ENCODE results near the gene TMEM61.

The TMEM61 gene

DNA sequence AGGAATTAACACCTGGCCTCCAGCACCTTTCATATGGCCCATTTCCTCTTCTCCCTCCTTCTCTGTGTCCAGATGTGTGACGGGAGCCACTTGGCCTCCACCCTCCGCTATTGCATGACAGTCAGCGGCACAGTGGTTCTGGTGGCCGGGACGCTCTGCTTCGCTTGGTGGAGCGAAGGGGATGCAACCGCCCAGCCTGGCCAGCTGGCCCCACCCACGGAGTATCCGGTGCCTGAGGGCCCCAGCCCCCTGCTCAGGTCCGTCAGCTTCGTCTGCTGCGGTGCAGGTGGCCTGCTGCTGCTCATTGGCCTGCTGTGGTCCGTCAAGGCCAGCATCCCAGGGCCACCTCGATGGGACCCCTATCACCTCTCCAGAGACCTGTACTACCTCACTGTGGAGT, 5.6 kb downstream of the TMEM61 start:
- DNase-seq: no peak

DNA sequence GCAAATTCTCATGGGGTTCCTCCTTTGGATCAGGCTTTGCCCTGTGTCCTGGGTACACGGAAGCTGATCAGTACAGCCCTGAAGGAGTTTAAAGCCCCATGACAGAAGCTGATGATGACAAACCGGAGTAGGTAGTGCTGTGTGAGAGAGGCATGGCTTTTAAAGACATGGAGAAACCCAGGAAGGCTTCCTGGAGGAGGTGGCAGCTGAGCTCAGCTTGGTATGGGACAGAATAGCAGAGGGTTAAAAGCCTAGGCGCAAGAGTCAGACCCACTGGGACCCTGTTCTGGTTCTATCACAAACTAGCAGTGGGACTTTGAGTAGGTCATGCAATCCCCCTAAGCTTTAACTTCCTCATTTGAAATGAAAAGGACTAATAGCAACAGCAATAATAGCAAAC, 6.1 kb downstream of the TMEM61 start:
- DNase-seq: no peak

DNA sequence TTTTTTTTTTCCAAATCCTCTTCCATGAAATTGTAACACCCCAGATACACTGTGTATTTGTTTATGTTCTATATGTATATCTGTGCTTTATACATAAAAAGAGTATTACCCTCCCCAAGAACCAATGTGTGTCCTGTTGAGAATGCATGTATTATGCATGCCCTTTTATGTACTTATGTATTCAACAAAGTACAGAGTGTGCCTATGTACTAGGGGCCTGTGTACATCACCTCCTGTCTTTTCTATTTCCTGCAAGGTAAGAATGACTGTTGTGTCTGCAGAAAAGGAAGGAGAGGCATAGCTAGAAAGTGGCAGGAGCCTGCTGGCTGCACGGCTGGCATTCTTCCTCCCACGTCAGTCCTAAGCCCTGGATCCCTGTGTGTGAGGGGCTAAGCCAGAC, 7.0 kb downstream of the TMEM61 start:
- no peak for DNase-seq

DNA sequence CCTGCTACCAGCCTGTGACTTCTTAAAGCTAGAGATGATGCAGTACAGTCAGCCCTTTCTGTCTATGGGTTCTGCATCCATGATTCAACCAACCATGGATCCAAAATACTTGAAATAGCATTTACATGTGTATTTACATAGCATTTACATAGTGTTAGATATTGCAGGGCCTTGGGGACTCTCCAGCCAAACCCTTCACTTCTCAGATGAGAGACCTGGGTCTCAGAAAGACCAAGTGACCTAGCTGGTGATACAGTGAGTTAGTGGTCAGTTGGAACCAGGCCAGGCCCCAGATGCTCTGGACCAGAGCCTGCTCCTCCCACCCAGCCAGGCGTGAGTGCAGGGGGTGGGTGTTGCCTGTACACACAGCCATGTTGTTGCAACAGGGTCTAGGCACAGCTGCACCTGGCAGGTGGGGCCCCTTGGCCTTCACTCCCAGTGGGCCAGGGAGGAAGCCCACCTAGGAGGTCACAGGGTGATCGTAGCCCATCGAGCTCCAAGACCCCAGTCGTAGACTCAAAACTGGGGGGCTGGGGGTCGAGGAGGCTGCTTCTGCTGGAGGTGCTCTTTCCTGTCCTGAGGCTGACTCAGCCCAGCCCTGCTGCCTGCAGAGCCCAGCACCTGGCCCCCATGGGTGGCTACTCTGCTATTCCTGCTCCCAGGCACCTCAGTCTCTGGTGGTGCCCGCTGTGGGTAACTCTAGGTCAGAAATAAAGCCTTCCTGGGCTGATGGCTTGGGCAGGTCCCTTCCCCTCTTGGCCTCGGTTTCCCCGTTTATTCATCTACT, 7.7 kb downstream of the TMEM61 start:
- no peak for DNase-seq

DNA sequence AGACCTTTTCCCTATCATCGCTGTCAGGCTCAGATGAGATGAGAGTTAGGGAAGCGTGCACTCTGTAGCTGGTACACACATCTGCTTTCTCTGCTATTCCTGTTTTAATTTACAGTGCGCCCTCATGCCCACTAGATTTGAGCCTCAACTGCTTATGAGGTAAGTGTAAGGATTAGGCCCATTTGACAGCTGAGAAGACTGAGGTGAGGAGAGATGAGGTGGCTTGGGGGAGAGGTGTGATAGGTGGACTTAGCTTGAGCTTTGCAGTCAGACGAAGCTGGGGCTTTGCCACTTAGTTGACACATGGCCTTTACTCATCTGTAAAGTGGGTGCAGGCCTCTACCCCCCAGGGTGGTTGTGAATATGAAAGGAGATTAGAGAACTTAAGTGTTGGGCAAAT, 8.5 kb downstream of the TMEM61 start:
- no peak for DNase-seq

DNA sequence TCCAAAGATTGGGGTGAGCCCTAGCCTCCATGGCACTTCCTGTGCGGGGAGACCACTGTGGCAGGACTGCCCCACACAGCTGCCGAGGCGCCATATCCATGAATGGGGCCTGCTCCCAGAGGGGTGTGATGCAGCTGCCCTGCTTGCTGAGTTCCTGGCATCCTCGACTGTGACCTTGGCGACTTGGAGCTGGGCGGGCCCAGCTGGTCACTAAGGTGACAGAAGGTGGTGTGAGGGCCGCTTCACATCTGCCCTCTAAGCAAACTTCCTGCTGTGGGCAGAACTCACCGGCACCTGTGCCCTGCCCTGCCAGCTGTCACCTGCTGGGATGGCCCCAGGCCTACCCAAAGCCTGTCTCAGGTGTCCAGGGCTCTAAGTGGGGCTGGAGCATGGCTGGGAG, 9.0 kb downstream of the TMEM61 start:
- DNase-seq: no peak

DNA sequence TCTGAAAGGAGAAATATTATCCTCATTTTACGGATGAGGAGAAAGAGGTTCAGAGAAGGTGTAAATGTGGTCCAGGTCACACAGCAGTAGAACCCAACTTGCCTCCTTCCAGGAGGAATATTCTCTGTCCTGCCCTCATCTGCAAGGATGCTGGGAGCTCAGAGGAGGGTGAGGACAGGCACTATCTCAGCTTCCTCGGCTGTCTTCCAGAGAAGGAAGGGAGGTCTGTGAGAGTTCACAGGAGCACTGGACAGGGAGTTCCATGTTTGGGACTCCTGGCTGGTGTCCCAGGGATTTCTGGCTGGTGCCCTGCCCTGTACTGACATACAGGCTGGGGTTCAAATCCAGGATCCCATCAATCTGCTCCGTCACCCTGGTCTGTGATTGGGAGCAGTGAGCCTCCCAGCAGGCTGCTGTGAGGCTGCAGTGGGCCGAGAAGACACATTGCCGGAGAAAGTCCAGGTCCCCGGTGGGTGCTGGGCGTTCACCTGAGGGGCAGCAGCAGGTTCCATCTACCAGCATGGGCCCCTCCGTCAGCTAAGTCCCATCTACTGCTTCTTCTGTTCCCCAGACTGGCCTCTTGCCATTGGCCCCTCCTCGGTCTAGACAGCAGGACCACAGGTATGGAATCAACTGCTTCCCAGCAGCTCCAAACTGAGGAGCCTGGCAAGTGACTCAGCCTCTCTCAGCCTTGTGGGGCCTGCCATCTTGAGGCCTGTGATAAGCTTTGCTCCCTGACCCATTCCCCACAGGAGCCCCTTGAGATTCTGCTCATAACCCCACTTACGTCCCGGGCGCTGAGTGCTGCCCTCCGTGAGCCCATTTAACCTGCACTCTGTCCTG, 9.8 kb downstream of the TMEM61 start:
- DNase-seq: no peak

DNA sequence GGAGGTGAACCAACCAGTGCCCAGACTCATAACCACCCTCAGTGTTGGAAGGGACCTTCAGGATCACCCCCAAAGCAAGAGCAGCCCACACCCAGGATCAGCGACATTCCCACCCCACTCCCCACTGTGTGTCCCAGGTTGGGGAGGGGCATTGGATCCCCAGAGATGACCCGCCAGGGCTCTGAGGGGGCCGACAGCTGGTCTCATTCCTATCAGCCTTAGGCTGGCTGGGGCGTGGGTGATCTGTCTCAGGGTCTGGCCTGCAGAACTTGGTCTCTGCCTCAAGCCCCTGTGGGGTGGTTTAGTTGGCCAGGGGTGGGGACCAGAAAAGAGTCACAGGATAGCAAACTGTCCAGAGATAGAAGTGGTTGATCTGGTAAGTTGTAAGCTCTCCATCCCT, 10.5 kb downstream of the TMEM61 start:
- no peak for DNase-seq

DNA sequence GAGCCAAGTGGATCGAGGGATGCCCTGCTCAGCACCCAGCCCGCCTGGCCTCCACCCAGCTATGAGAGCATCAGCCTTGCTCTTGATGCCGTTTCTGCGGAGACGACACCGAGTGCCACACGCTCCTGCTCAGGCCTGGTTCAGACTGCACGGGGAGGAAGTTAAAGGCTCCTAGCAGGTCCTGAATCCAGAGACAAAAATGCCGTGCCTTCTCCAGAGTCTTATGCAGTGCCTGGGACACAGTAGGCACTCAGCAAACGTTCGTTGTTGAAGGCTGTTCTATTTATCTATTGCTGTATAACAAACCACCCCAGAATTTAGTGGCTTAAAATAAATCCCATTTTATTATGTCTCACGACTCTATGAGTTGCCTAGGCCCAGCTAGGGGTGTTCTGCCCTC, 11.5 kb downstream of the TMEM61 start:
- DNase-seq: no peak

DNA sequence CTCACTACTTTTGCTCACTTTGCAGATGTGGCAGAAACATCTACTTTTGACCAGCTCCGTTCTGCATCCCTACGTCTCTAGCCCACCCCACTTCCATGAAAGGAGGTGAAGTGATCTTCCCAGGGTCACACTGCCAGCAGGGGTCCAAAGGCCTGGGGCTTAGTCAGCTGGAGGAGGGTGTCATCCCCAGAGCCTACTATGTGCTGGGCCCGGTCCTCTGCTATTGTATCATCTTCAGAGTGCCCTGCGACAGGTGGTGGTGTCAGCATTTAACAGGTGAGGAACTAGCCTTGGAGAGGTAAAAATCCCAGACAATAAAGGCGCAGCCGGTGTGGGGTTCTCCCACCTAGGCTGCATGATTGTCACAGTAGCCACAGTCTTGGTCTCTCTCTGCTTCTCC, 12.7 kb downstream of the TMEM61 start:
- DNase-seq: no peak

DNA sequence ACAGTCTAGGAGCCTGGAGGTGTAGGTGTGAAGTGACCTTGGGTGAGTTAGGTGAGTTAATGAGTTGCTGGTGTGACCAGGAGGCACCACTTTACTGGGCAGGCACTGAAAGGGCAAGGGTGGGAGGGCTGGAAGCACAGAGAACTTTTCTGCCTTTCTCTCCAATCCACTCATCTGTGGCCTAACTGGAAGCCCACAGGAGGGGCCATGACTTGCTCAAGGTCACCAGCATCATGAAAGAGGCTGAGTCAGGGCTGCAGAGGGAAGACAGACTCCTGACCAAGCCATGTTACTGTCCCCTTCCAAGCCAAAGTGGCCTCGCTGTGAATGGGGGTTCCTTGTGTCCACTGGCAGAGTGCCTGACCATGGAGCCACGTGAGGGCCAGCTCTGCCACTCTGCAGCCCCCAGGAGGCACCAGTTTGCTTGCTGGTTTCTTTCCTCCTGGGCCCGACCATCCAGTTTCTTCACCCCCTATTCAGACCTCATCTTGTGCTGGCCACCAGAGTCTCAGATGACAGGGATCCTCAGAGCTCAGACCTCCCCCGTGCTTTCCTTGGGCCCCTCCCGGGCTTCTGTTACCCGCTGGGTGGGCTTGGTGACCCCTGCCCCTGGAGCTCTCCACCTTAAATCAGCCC, 14.0 kb downstream of the TMEM61 start:
- DNase-seq: no peak

DNA sequence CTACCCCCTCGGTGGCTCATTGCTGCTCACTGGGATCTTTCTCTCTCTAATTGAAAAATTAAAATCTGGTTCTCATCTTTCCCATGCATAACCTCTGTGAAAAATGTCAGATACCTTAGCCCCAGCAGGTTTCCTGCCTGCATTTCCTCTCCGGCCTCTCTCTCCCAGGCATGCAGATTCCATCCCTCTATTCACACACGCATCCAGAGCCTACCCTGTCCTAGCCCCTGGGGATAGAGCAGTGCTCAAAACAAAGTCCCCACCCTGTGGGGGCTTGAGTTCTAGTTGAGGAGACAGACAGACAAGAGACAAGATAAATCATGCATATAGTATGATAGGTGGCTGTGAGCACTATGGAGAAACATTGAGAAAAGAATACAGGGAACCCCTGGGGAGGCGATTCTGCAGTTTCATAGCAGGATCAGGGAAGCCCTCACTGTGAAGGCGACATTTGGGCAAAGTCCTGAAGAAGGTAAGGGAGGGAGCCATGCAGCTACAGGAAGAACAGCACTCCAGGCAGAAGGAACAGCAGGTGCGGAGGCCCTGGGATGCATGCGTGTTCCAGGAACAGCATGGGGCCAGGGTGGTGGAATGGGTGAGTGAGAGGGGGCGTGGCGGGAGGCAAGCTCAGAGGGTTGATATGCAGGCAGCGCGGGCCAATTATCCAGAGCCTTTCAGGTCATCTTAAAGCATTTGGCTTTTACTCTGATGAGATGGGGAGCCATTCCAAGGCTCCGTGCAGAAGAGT, 14.8 kb downstream of the TMEM61 start:
- DNase-seq: no peak

DNA sequence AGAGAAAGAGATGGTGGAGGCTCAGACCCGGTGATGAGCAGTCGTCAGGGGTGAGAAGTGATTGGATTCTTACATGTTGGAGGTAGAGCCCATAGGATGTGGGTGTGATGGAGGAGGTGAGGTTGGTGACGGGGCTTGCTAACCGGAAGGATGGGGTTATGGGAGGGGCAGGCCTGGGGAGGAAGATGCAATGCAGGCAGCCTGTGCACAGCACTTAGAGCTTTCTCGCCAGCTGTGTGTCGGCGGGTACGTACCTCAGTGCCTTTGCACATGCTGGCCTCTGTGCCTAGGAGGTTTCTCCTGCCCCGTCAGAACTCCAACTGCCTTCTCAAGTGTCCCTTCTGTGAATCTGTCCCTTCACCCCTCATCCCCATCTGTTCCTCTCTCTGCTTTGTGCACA, 15.4 kb downstream of the TMEM61 start:
- DNase-seq: no peak

DNA sequence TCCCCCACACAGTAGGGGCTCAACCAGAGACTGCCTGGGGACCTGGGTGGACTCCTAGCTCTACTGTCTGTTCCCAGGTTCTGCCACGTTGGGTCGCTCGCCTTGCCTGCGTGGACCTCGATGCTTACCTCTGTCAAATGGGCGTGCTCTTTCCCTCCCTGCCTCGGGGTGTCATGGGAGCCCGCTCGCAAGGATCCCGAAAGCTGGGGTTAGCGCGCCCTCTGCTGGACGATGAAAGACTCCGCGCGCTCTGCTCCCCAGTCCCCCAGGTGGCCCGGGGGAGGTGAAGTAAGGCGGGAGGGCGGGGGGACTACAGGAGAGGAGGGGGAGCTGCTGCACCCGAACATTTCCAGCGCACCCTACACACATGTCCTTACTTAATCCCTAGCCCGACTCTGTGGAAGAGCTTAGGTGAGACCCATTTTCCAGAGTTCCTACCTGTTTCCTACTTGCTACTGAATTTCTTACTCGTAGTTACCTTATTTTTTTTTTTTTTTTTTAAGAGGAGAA, 16.0 kb downstream of the TMEM61 start:
- peak; percentile 52 to 94 for DNase-seq

DNA sequence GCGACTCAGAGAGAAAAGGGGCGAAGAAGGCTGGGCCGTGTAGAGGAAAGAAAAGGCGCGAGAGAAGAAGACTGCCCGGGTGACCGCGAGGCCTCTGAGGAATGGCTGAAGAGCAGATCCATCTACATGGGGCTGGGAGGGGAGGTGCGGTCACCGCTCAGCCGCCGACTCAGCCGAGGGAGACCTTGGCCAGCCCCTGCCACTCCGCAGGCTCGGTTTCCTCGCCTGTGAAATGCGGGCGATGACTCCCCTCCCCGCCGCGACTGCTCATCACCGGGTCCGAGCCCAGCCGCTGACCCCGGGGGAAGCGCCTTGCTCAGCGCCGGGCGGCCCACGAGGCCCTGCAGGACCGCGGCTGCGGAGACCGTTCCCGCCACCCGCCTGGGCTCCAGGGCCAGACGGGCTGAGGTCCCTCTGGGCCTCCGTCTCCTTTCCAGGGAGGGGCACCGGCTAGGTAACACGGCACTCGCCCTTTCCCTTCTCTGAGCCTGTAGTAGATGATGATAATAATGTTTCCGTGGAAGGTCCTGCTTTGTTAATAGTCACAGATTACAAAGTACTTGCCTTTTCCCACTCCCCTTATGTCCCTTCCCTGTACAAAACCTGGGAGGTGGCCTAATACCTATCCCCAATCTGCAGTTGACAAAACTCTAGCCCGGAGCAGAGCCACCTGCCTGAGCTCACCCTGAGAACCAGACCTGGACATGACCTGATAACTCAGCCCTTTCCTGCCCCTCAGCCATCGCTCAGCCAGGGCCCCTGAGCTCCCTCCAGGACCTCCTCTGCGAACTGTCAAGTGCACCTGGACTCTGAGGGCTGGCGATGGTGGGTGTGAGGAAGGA, 16.7 kb downstream of the TMEM61 start:
- no peak for DNase-seq

DNA sequence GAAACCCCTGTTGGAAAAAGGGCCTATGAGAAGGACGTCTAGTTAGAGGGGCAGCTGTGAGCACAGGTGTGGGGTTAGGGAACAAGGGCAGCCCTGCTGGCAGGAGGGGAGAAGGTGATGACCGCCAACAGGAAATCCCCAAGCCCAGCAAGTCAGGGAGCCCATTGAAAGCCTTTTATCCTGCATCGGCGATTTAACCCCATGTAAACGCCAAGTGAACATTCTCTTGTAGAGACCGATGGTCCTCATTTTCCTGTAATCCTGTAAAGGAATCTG, 17.2 kb downstream of the TMEM61 start:
- no peak for DNase-seq

DNA sequence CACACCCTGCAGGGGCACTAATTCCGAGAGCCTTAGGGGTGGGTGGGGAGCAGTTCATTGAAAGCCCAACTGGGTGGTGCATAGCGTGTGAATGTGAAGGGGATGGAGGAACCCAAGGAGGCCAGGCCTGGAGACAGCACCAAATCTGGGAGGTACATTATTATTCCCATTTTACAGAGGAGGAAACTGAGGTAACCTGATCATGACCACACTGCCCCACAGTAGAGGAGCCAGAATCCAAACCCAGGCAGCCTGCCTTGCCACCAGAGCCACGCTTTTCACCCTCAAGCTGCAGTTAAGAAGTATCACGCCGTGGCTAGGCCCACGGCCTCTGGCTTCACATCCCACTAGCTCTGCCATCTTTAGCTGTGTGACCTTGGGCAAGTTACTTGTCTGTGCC, 17.7 kb downstream of the TMEM61 start:
- DNase-seq: no peak

DNA sequence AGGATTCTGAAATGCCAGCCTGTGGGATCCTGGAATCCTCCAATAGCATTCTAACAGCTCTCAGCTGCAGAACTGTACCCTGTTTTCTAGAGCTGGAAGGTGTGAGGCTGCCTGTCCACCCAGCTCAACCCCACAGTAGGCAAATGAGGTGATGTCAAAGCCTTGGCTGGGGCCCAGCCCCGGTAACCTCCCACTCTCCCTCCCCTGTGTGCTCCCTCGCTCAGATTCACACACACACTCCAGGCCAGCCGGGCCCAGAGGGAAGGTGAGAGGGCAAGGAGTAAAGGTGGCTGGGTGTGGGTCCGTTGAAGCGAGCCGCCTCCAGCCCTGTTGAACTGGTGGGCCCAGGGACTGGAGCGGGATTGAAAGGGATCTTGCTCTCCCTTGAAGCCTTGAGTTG, 18.2 kb downstream of the TMEM61 start, which contains the start of gene BSND:
TSS of gene BSND (plus strand) at position 257 of the 400 bp plus-strand sequence. CDS start 254 bp downstream, outside the sequence.
- no peak for DNase-seq

DNA sequence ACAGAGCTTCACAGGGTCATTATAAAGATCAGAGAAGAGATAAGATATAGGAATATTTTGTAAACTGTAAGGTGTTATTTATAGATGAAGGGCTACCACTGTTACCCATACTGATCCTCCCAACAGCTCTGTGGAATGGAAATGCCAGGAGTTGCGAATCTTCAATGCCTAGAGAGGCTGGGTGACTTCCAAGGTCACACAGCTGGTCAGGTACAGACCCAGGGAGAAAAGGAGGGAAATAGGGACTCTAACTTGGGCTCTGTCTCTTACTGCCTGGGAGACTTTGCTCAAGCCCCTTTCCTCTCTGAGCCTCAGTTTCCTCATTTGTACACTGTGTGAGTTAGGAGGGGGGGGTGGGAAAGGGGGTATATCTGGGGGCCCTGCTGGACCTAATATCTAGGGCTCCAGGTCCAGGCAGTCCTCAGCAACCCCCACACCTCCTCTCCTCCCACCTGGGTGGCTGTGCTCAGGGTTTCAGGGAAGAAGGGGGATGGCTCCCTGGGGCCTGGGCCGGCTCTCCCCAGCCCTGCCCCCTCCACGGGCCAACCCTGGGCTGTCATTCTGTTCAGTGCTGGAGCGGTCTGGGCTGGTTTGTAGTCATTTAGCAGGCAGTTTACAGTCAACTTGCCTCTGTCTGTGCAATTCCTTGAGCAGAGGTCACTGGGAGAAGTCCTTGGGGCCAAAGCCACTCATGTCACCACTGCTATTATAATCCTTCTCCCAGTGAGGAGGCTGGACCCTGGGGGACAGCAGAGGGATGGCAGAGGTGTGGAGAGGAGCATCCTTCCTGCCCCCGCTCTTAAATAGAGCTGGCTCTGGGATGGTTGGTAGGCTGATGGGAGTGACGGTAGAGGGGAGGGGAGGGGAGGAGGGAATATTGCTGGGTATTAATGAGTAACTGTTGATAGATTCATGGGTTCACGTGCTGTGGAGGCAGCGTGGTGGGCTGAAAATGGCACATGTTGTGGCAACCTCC, 20.0 kb downstream of the TMEM61 start:
- DNase-seq: no peak

DNA sequence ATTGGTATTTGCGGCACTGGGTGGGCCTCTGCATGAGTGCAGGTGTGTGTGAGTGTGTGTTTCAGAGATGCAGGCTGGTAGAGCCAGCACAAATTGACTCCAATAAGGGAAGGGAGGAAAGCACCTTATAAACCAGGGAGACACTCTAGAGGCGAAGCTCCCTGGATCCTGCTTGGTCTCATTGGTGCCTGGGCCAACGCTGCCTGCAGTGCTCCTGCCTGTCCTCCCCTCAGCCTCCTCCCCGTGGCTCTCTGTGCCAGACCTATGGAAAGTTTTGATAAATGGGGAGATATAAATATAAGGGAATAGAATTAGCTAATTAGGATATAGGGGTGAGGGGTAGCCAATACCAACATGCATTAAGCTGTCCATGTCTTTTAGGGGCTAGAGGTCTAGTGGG, 20.9 kb downstream of the TMEM61 start:
- no peak for DNase-seq

DNA sequence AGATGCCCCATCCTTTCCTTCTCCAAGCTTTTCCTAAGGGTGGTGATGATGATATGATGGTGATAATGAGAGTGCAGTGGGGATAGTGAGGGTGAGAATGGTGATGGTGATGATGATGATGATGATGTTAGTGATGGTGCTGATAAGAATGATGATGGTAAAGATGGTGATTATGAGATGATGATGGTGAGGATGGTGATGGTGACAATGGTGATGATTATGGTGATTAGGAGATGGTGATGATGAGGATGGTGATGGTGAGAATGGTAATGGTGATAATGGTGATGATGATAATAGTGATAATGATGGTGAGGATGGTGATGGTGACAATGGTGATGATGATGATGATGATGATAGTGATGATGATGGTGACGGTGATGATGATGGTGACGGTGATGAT, 22.3 kb downstream of the TMEM61 start:
- no peak for DNase-seq

All from inflammatory macrophage treated with lipopolysaccharide for 1 hour (primary cell).